Liver (tissue), 9 donors: Measurements from ENCODE around the gene MCCC1. TPM values are rescaled to one million over a fixed set of nuclear protein-coding genes. Genes with fewer than 3 reads are reported as not detected.
"Not testable (repeated sequence)": the region's sequence is repeated elsewhere in the genome, so short reads cannot be mapped to it uniquely, and the experiment has no call there.

ENCODE experiments used
- DNase-seq: peaks from one replicate; pipeline ENCODE4 v3.0.0-alpha.2; 2017; ENCODE audit warnings: low spot score
- H3K27ac ChIP-seq, 2 donors: one replicate each; pipeline ENCODE4 v1.7.0; 2013; ENCODE audit warnings: inconsistent platforms in 2 of 2, low read length in 2 of 2, control low read depth in 1 of 2, low read depth in 1 of 2, mild to moderate bottlenecking in 1 of 2
- H3K27me3 ChIP-seq, 4 donors: one replicate each; pipeline versions ENCODE4 v1.6.1 to v1.7.0; 2013; ENCODE audit warnings: low read length in 3 of 4, inconsistent platforms in 1 of 4, mild to moderate bottlenecking in 1 of 4, moderate library complexity in 1 of 4; ENCODE audit not compliant: control insufficient read depth in 4 of 4, insufficient read depth in 4 of 4
- H3K36me3 ChIP-seq, 4 donors: one replicate each; pipeline versions ENCODE4 v1.6.1 to v1.7.0; 2013; ENCODE audit warnings: low read length in 3 of 4, mild to moderate bottlenecking in 3 of 4, low read depth in 1 of 4, moderate library complexity in 1 of 4; ENCODE audit not compliant: control insufficient read depth in 4 of 4, insufficient read depth in 3 of 4
- H3K4me1 ChIP-seq, 4 donors: one replicate each; pipeline versions ENCODE4 v1.6.1 to v1.7.0; 2013; ENCODE audit warnings: low read length in 3 of 4, mild to moderate bottlenecking in 3 of 4, moderate library complexity in 1 of 4; ENCODE audit not compliant: control insufficient read depth in 4 of 4, insufficient read depth in 4 of 4
- H3K4me3 ChIP-seq, 3 donors: one replicate each; pipeline versions ENCODE4 v1.6.1 to v1.7.0; 2013; ENCODE audit warnings: low read length in 3 of 3, control low read depth in 1 of 3, low read depth in 1 of 3, mild to moderate bottlenecking in 1 of 3
- H3K9ac ChIP-seq, 2 donors: one replicate each; pipeline ENCODE4 v1.7.0; 2013; ENCODE audit warnings: low read length in 2 of 2, mild to moderate bottlenecking in 2 of 2, moderate library complexity in 2 of 2, control low read depth in 1 of 2, low read depth in 1 of 2
- H3K9me3 ChIP-seq, 4 donors: one replicate each; pipeline versions ENCODE4 v1.6.1 to v1.7.0; 2013; ENCODE audit warnings: low read length in 3 of 4; ENCODE audit not compliant: control insufficient read depth in 4 of 4
- ATF3 ChIP-seq: IDR thresholded peaks from 2 replicates; pipeline ENCODE4 v1.6.1; 2016; ENCODE audit warnings: antibody characterized with exemption
- CTCF ChIP-seq: fragments of 150-350 bp; IDR thresholded peaks from 2 replicates; pipeline ENCODE4 v1.5.1; 2017; ENCODE audit warnings: improper control_type of control experiment, low read depth, low read length; ENCODE audit not compliant: missing input control
- EGR1 ChIP-seq, 2 donors: IDR thresholded peaks; 2 replicates each; pipeline ENCODE4 v1.6.1; 2016 to 2018; ENCODE audit warnings: antibody characterized with exemption in 2 of 2, low read depth in 2 of 2
- FOXA1 ChIP-seq: IDR thresholded peaks from 2 replicates; pipeline ENCODE4 v1.6.1; 2016; ENCODE audit warnings: antibody characterized with exemption
- FOXA2 ChIP-seq: IDR thresholded peaks from 2 replicates; pipeline ENCODE4 v1.6.1; 2016; ENCODE audit warnings: antibody characterized with exemption
- GABPA ChIP-seq, 2 donors: IDR thresholded peaks in 1 of 2; conservative IDR thresholded peaks in 1 of 2; 2 replicates each; pipeline ENCODE4 v1.6.1; 2016; ENCODE audit warnings: antibody characterized with exemption in 2 of 2, mild to moderate bottlenecking in 1 of 2, moderate library complexity in 1 of 2
- HNF4G ChIP-seq: IDR thresholded peaks from 2 replicates; pipeline ENCODE4 v1.6.1; 2016; ENCODE audit warnings: antibody characterized with exemption
- JUND ChIP-seq, 2 donors: IDR thresholded peaks; 2 replicates each; pipeline ENCODE4 v1.6.1; 2016; ENCODE audit warnings: antibody characterized with exemption in 2 of 2
- MAX ChIP-seq: IDR thresholded peaks from 2 replicates; pipeline ENCODE4 v1.6.1; 2016; ENCODE audit warnings: antibody characterized with exemption
- NR2F2 ChIP-seq: IDR thresholded peaks from 2 replicates; pipeline ENCODE4 v1.6.1; 2016; ENCODE audit warnings: antibody characterized with exemption
- RAD21 ChIP-seq, 2 donors: IDR thresholded peaks; 2 replicates each; pipeline ENCODE4 v1.6.1; 2016; ENCODE audit warnings: antibody characterized with exemption in 2 of 2, mild to moderate bottlenecking in 2 of 2
- REST ChIP-seq: IDR thresholded peaks from 2 replicates; pipeline ENCODE4 v1.6.1; 2016; ENCODE audit warnings: antibody characterized with exemption, mild to moderate bottlenecking
- RXRA ChIP-seq, 2 donors: IDR thresholded peaks; 2 replicates each; pipeline ENCODE4 v1.6.1; 2017 to 2018; ENCODE audit warnings: antibody characterized with exemption in 2 of 2, mild to moderate bottlenecking in 1 of 2
- SP1 ChIP-seq: IDR thresholded peaks from 2 replicates; pipeline ENCODE4 v1.6.1; 2018; ENCODE audit warnings: antibody characterized with exemption, mild to moderate bottlenecking
- TAF1 ChIP-seq: conservative IDR thresholded peaks from 2 replicates; pipeline ENCODE4 v1.6.1; 2016; ENCODE audit warnings: antibody characterized with exemption, mild to moderate bottlenecking
- YY1 ChIP-seq: IDR thresholded peaks from 2 replicates; pipeline ENCODE4 v1.6.1; 2016; ENCODE audit warnings: antibody characterized with exemption, mild to moderate bottlenecking
- WGBS: extraction: QIAGEN DNeasy Blood & Tissue Kit; methylation state at CpG from one replicate; pipeline ENCODE4 v1.1.7; 2013; 5-methylcytosine and 5-hydroxymethylcytosine counted together
- polyA plus RNA-seq, 2 donors: library from polyadenylated mRNA; stranded (reverse) in 1 of 2; unstranded in 1 of 2; fragments of 200-250 nt in 1 of 2; fragments of >200 nt in 1 of 2; fragmentation: Nextera tagmentation in 1 of 2; extraction: Ambion mirVana in 1 of 2; gene quantifications; one replicate each; pipeline versions ENCODE4 v1.2.1 to v1.2.3, GENCODE V29; 2013 to 2015
- total RNA-seq, 2 donors: library from RNA; depleted of rRNA; stranded (reverse); fragments of >200 nt; gene quantifications; one replicate each; pipeline ENCODE4 v1.2.3, GENCODE V29; 2014
- donor health status: healthy.
- donor health status: healthy.
- donor health status: healthy.
- donor health status: healthy.
- donor health status: healthy.

The MCCC1 gene
- total and polyA plus RNA-seq, 4 donors, result 23.4 to 40.0 (median 34.5) TPM

GRCh38 chr3:183006396-183007002 lies 92.8 kb downstream of the MCCC1 start:
- WGBS, result 93% methylated on average over 10 of the region's 10 CpGs
- Histone ChIP-seq H3K9ac (no peak overlapping the region), H3K4me1 (no peaks in the 10 kb centered on the region), H3K4me3 (no peak overlapping the region), H3K9me3 (no peaks in the 10 kb centered on the region), H3K27ac (no peak overlapping the region), H3K27me3 (no peaks in the 10 kb centered on the region), H3K36me3 (peaks cover 0 to 2% (median 0%) of the 10 kb centered on the region in 4 donors)
- no peak for DNase-seq
- TF ChIP-seq TAF1, result no peak
- TF ChIP-seq SP1, result no peak
- no peak for TF ChIP-seq RXRA (IDR thresholded peaks at IDR 0.05)
- TF ChIP-seq FOXA1, result no peak
- TF ChIP-seq ATF3, result no peak

- TF ChIP-seq EGR1 (IDR thresholded peaks at IDR 0.05; ENCODE audit: low read depth in 2 of 2), result no peak
- DNase-seq, result no peak
- H3K27ac ChIP-seq, result no peak overlapping the region
- 89% methylated on average over 1 of the region's 1 CpG for WGBS
- no peaks in the 10 kb centered on the region for H3K9me3 ChIP-seq
- H3K9ac ChIP-seq, result no peak overlapping the region
- no peaks in the 10 kb centered on the region for H3K4me1 ChIP-seq
- H3K36me3 ChIP-seq, result no peaks in the 10 kb centered on the region
- H3K27me3 ChIP-seq, result no peaks in the 10 kb centered on the region
- no peak overlapping the region for H3K4me3 ChIP-seq
Measured at GRCh38 chr3:182999767-183000166, 99.5 kb downstream of the MCCC1 start.

- H3K9me3 ChIP-seq, H3K36me3 ChIP-seq, H3K4me1 ChIP-seq, H3K27ac ChIP-seq, H3K4me3 ChIP-seq, H3K27me3 ChIP-seq, DNase-seq, H3K9ac ChIP-seq: not testable (repeated sequence)
- 94% methylated on average over 4 of the region's 4 CpGs for WGBS
Measured at GRCh38 chr3:182993486-182994201, 105.7 kb downstream of the MCCC1 start.

- 91% methylated on average over 3 of the region's 3 CpGs for WGBS
- DNase-seq, result no peak
- Histone ChIP-seq H3K4me1 (no peaks in the 10 kb centered on the region), H3K9me3 (no peaks in the 10 kb centered on the region), H3K9ac (no peak overlapping the region), H3K27ac (no peak overlapping the region), H3K36me3 (no peaks in the 10 kb centered on the region), H3K4me3 (no peak overlapping the region), H3K27me3 (no peaks in the 10 kb centered on the region)
- no peak for TF ChIP-seq MAX
- TF ChIP-seq HNF4G, result no peak
- no peak for TF ChIP-seq NR2F2
- TF ChIP-seq RAD21 (IDR thresholded peaks at IDR 0.05), result no peak
- TF ChIP-seq FOXA2, result no peak
- TF ChIP-seq FOXA1, result no peak
- no peak for TF ChIP-seq RXRA (IDR thresholded peaks at IDR 0.05)
- no peak for TF ChIP-seq EGR1 (IDR thresholded peaks at IDR 0.05; ENCODE audit: low read depth in 2 of 2)
- TF ChIP-seq JUND (IDR thresholded peaks at IDR 0.05), result no peak
- no peak for TF ChIP-seq REST
- no peak for TF ChIP-seq TAF1
- TF ChIP-seq CTCF, result no peak
- TF ChIP-seq YY1, result no peak
- no peak for TF ChIP-seq ATF3
- TF ChIP-seq GABPA (IDR thresholded peaks at IDR 0.05 in 1 of 2, conservative IDR thresholded peaks at IDR 0.05 in 1 of 2), result no peak
- TF ChIP-seq SP1, result no peak
Measured at GRCh38 chr3:182989566-182989965, 109.7 kb downstream of the MCCC1 start.
